GM23248 (cell line): ENCODE measurements around the gene JPT1.

ENCODE experiments used
- EZH2 ChIP-seq: fragments of 200-600 bp; sonication (generic); IDR thresholded peaks from 2 replicates; pipeline ENCODE4 v1.6.1; 2018; ENCODE audit warnings: antibody characterized with exemption, mild to moderate bottlenecking; ENCODE audit not compliant: insufficient read depth, poor library complexity, severe bottlenecking
- EZH2phosphoT487 ChIP-seq: fragments of 200-600 bp; sonication (generic); IDR thresholded peaks from 2 replicates; pipeline ENCODE4 v1.6.1; 2018; ENCODE audit warnings: antibody characterized with exemption, moderate library complexity, mild to moderate bottlenecking, low read depth; ENCODE audit not compliant: insufficient read depth

- TF ChIP-seq EZH2 (no peak), EZH2phosphoT487 (no peak)
Measured at GRCh38 chr17:75182319-75182568, 27.9 kb upstream of the JPT1 start.
